ENCODE data around the gene SPTB.

SPTB gene

GRCh38 chr14:64784006-64784405, 95.7 kb downstream of the SPTB start:
- DNase-seq, result no peak

GRCh38 chr14:64782196-64782595, 97.5 kb downstream of the SPTB start:
- DNase-seq, result no peak

GRCh38 chr14:64779472-64779871, 100.2 kb downstream of the SPTB start:
- DNase-seq, result no peak

GRCh38 chr14:64778104-64778754, 101.5 kb downstream of the SPTB start:
- no peak for DNase-seq

GRCh38 chr14:64777461-64777860, 102.2 kb downstream of the SPTB start:
- DNase-seq, result no peak

- DNase-seq, result no peak
Observed at GRCh38 chr14:64775081-64775777, 104.5 kb downstream of the SPTB start.

- no peak for DNase-seq
Observed at GRCh38 chr14:64774272-64774671, 105.4 kb downstream of the SPTB start.

GRCh38 chr14:64773577-64773976, 106.1 kb downstream of the SPTB start:
- no peak for DNase-seq

- DNase-seq, result no peak
Observed at GRCh38 chr14:64773046-64773445, 106.7 kb downstream of the SPTB start.

- DNase-seq, result no peak
Observed at GRCh38 chr14:64772397-64772950, 107.2 kb downstream of the SPTB start.

GRCh38 chr14:64771161-64771560, 108.5 kb downstream of the SPTB start:
- no peak for DNase-seq

- DNase-seq, result no peak
Observed at GRCh38 chr14:64770751-64771150, 109.0 kb downstream of the SPTB start.

GRCh38 chr14:64769096-64770020, 110.3 kb downstream of the SPTB start:
- no peak for DNase-seq

GRCh38 chr14:64768401-64769095, 111.2 kb downstream of the SPTB start:
- DNase-seq, result no peak

GRCh38 chr14:64767215-64767964, 112.3 kb downstream of the SPTB start:
- no peak for DNase-seq

GRCh38 chr14:64766430-64767151, 113.1 kb downstream of the SPTB start:
- DNase-seq, result no peak

GRCh38 chr14:64765740-64766302, 113.9 kb downstream of the SPTB start:
- no peak for DNase-seq

- DNase-seq, result peak; percentile 27
Observed at GRCh38 chr14:64764641-64765520, 114.8 kb downstream of the SPTB start.

GRCh38 chr14:64763801-64764621, 115.7 kb downstream of the SPTB start:
- no peak for DNase-seq

All from NCI-H526 treated with DMSO at 0.1 percent for 48 hours (cell line).